B cell (primary cell): ENCODE results near the gene CLEC1A. TPM values are rescaled to one million over a fixed set of nuclear protein-coding genes. Genes with fewer than 3 reads are reported as not detected.

Experiments used
- ATAC-seq: fragments of 200-7000 bp; cut with Tn5 transposase; one replicate; pipeline ENCODE4 v1.10.0; 2021; ENCODE audit warnings: low read depth, mild to moderate bottlenecking, moderate number of reproducible peaks, moderate library complexity
- CTCF ChIA-PET: fragments of 350-600 bp; sonication (Branson Sonifier 250); formaldehyde crosslinking; loops from one replicate; lab custom pipeline; 2021; ENCODE audit warnings: antibody characterized with exemption, inconsistent platforms; lab: Charles Lee
- POLR2A ChIA-PET: fragments of 350-600 bp; sonication (Branson Sonifier 250); formaldehyde crosslinking; loops from one replicate; lab custom pipeline; 2021; ENCODE audit warnings: antibody characterized with exemption; lab: Charles Lee
- DNase-seq: peaks from one replicate; pipeline ENCODE4 v3.0.0; 2013
- H2AFZ ChIP-seq: 2 replicates; pipeline ENCODE4 v1.6.1; 2012; ENCODE audit warnings: mild to moderate bottlenecking, low read depth, low read length; ENCODE audit not compliant: insufficient read depth, poor library complexity, severe bottlenecking
- H3K27ac ChIP-seq, 2 donors: 1 replicate in 1 of 2; 2 replicates in 1 of 2; pipeline ENCODE4 v1.5.1; 2012 to 2013; ENCODE audit warnings: low read length in 2 of 2, mild to moderate bottlenecking in 2 of 2, moderate library complexity in 1 of 2
- H3K27me3 ChIP-seq, 4 experiments: fragments of 200-600 bp in 1 of 4; sonication (generic) in 1 of 4; replicated peaks in 1 of 4; 1 replicate in 2 of 4; 2 replicates in 2 of 4; pipeline versions ENCODE4 v1.6.1 to v1.7.0; 2013 to 2016; ENCODE audit warnings: low read length in 3 of 4, mild to moderate bottlenecking in 2 of 4, mixed read lengths in 1 of 4, moderate library complexity in 1 of 4; ENCODE audit not compliant: insufficient read depth in 4 of 4, control insufficient read depth in 3 of 4; ENCODE audit errors: control extremely low read depth in 1 of 4
- H3K36me3 ChIP-seq, 2 experiments: replicated peaks in 1 of 2; 1 replicate in 1 of 2; 2 replicates in 1 of 2; pipeline versions ENCODE4 v1.6.1 to v1.7.1; 2013; ENCODE audit warnings: low read length in 1 of 2; ENCODE audit not compliant: insufficient read depth in 2 of 2, control insufficient read depth in 1 of 2; ENCODE audit errors: control extremely low read depth in 1 of 2, extremely low read depth in 1 of 2
- H3K4me1 ChIP-seq, 2 donors: fragments of 200-600 bp in 1 of 2; sonication (generic) in 1 of 2; 1 replicate in 1 of 2; 2 replicates in 1 of 2; pipeline versions ENCODE4 v1.5.1 to v1.6.1; 2013 to 2017; ENCODE audit warnings: low read length in 2 of 2; ENCODE audit not compliant: control insufficient read depth in 2 of 2, insufficient read depth in 2 of 2
- H3K4me2 ChIP-seq: replicated peaks from 2 replicates; pipeline ENCODE3; 2012; ENCODE audit warnings: mild to moderate bottlenecking, low read depth, low read length; ENCODE audit not compliant: poor library complexity, severe bottlenecking
- H3K4me3 ChIP-seq, 5 experiments: fragments of 200-600 bp in 1 of 5; sonication (generic) in 1 of 5; 1 replicate in 3 of 5; 2 replicates in 2 of 5; pipeline versions ENCODE4 v1.5.1 to v1.7.0; 2011 to 2016; ENCODE audit warnings: low read length in 4 of 5, mild to moderate bottlenecking in 4 of 5, low read depth in 2 of 5, control low read depth in 1 of 5, moderate library complexity in 1 of 5; ENCODE audit not compliant: insufficient read depth in 1 of 5; ENCODE audit errors: control extremely low read depth in 1 of 5, extremely low read depth in 1 of 5
- H3K79me2 ChIP-seq: fragments of 200-600 bp; sonication (generic); one replicate; pipeline ENCODE4 v1.6.0; 2016; ENCODE audit warnings: low read length; ENCODE audit not compliant: control insufficient read depth, insufficient read depth
- H3K9ac ChIP-seq: fragments of 200-600 bp; sonication (generic); 2 replicates; pipeline ENCODE4 v1.6.1; 2017; ENCODE audit warnings: mild to moderate bottlenecking, low read length, moderate library complexity
- H3K9me3 ChIP-seq, 3 donors: one replicate each; pipeline versions ENCODE4 v1.6.1 to v1.7.1; 2013; ENCODE audit warnings: low read length in 2 of 3; ENCODE audit not compliant: control insufficient read depth in 2 of 3, insufficient read depth in 1 of 3; ENCODE audit errors: control extremely low read depth in 1 of 3
- H4K20me1 ChIP-seq: 2 replicates; pipeline ENCODE4 v1.6.0; 2012; ENCODE audit warnings: mild to moderate bottlenecking, low read length; ENCODE audit not compliant: insufficient read depth, control insufficient read depth, poor library complexity, severe bottlenecking
- H3K27ac Mint-ChIP-seq: one replicate; pipeline ENCODE4 v1.8.0; 2021; ENCODE audit warnings: mixed read lengths
- H3K27me3 Mint-ChIP-seq: one replicate; pipeline ENCODE4 v1.8.0; 2021; ENCODE audit warnings: mixed read lengths
- H3K4me1 Mint-ChIP-seq: one replicate; pipeline ENCODE4 v1.8.0; 2021; ENCODE audit warnings: mixed read lengths
- H3K4me3 Mint-ChIP-seq: one replicate; pipeline ENCODE4 v1.8.0; 2021; ENCODE audit warnings: mixed read lengths
- H3K9me3 Mint-ChIP-seq: one replicate; pipeline ENCODE4 v1.8.0; 2022; ENCODE audit warnings: mixed read lengths; ENCODE audit not compliant: insufficient read depth
- EZH2 ChIP-seq: IDR thresholded peaks from 2 replicates; pipeline ENCODE4 v1.6.1; 2012; ENCODE audit warnings: borderline replicate concordance, low read depth, mild to moderate bottlenecking, moderate library complexity, low read length; ENCODE audit not compliant: insufficient read depth, poor library complexity, severe bottlenecking
- WGBS: methylation state at CpG from one replicate; pipeline ENCODE4 v1.1.5; 2013; ENCODE audit warnings: missing lambda C conversion rate; ENCODE audit not compliant: insufficient coverage; 5-methylcytosine and 5-hydroxymethylcytosine counted together
- intact Hi-C: fragments of 100-400 bp; cut with micrococcal nuclease; formaldehyde crosslinking; loops from one replicate; pipeline ENCODE4 v1.10.0; 2022
- polyA plus RNA-seq: library from polyadenylated mRNA; depleted of rRNA; stranded (reverse); fragments of >200 nt; gene quantifications from 2 replicates; pipeline ENCODE4 v1.2.3, GENCODE V29; 2012
- total RNA-seq, 2 donors: library from RNA; stranded (reverse); fragments of 120-200 nt in 1 of 2; gene quantifications; 1 replicate in 1 of 2; 2 replicates in 1 of 2; pipeline versions ENCODE4 v1.2.3 to v1.2.4, GENCODE V29; 2013 to 2022
- TF ChIP-seq, protein P1 (sequence below): fragments of 200-600 bp; IDR thresholded peaks from one replicate; pipeline ENCODE4 v1.8.0; 2022; ENCODE audit warnings: antibody characterized with exemption, mild to moderate bottlenecking

CLEC1A gene
- total and polyA plus RNA-seq, 2 donors (not counting 1 experiment from before 2014, with no cell fraction given): 0.10 TPM; not detected in 1

GRCh38 chr12:10031771-10032175 lies 67.0 kb downstream of the CLEC1A start:
- no peaks in the 10 kb centered on the region for H3K9me3 ChIP-seq
- Mint-ChIP-seq H3K27ac (no peak overlapping the region), H3K27me3 (peaks cover 53% of the 10 kb centered on the region), H3K9me3 (no peaks in the 10 kb centered on the region), H3K4me1 (no peaks in the 10 kb centered on the region), H3K4me3 (no peak overlapping the region)
- no peaks in the 10 kb centered on the region for H3K4me1 ChIP-seq
- TF ChIP-seq EZH2: no peak
- TF ChIP-seq, protein P1, sequence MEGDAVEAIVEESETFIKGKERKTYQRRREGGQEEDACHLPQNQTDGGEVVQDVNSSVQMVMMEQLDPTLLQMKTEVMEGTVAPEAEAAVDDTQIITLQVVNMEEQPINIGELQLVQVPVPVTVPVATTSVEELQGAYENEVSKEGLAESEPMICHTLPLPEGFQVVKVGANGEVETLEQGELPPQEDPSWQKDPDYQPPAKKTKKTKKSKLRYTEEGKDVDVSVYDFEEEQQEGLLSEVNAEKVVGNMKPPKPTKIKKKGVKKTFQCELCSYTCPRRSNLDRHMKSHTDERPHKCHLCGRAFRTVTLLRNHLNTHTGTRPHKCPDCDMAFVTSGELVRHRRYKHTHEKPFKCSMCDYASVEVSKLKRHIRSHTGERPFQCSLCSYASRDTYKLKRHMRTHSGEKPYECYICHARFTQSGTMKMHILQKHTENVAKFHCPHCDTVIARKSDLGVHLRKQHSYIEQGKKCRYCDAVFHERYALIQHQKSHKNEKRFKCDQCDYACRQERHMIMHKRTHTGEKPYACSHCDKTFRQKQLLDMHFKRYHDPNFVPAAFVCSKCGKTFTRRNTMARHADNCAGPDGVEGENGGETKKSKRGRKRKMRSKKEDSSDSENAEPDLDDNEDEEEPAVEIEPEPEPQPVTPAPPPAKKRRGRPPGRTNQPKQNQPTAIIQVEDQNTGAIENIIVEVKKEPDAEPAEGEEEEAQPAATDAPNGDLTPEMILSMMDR: no peak
- no peak overlapping the region for H3K27ac ChIP-seq
- intact Hi-C loops: loop anchor here (10.0 kb wide), 2 partner anchors 93 to 163 kb away; no protein-coding TSS in a partner anchor
- H3K36me3 ChIP-seq: no peaks in the 10 kb centered on the region
- ATAC-seq (no peak), DNase-seq (no peak)
- whole genome bisulfite sequencing: 86% methylated on average over 4 of the region's 5 CpGs
- ChIA-PET CTCF (interaction anchor here (0.9 kb wide), 1 partner anchor 140 kb away, joined by 3 read pairs; the partner anchor contains the start of gene OLR1), POLR2A (no interaction called here)
- no peak overlapping the region for H3K4me3 ChIP-seq
- H2AFZ ChIP-seq: no peak overlapping the region
- H3K79me2 ChIP-seq: no peaks in the 10 kb centered on the region
- H4K20me1 ChIP-seq: no peaks in the 10 kb centered on the region
- peaks cover 0 to 3% (median 0%) of the 10 kb centered on the region in 4 experiments for H3K27me3 ChIP-seq
- H3K4me2 ChIP-seq: no peak overlapping the region
- no peak overlapping the region for H3K9ac ChIP-seq

DNA sequence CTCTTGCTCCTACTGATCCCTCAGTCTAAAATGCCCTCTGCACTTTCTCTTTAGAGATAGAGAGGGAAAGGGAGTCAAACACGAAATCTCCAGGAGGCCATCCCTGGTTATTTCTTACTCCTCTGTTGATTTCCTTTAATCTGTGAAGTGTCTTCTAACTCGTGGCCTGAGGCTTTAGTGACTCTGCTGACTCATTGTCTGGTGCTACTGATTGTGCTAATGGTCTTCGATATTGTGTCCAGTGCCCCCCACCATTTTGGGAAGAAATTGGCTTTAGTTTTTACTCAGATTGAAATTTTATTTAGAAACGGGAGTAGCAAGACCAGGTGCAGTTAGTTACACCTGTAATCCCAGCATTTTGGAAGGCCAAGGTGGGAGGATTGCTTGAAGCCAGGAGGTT lies 67.5 kb downstream of the CLEC1A start:
- peaks cover 0 to 3% (median 0%) of the 10 kb centered on the region in 4 experiments for H3K27me3 ChIP-seq
- H3K27ac Mint-ChIP-seq: no peak overlapping the region
- H3K27ac ChIP-seq: no peak overlapping the region
- no peaks in the 10 kb centered on the region for H3K4me1 Mint-ChIP-seq
- peaks cover under 1% of the 10 kb centered on the region for H3K9me3 Mint-ChIP-seq
- H3K36me3 ChIP-seq: no peaks in the 10 kb centered on the region
- H3K9me3 ChIP-seq: no peaks in the 10 kb centered on the region
- H3K79me2 ChIP-seq: no peaks in the 10 kb centered on the region
- no peak overlapping the region for H3K4me3 ChIP-seq
- TF ChIP-seq EZH2: no peak
- TF ChIP-seq, protein P1: no peak
- H3K4me3 Mint-ChIP-seq: no peak overlapping the region
- no peaks in the 10 kb centered on the region for H4K20me1 ChIP-seq
- DNase-seq: no peak
- H3K27me3 Mint-ChIP-seq: peaks cover 50% of the 10 kb centered on the region
- CTCF ChIA-PET: interaction anchor here (0.9 kb wide), 1 partner anchor 141 kb away, joined by 3 read pairs; the partner anchor contains the start of gene OLR1
- intact Hi-C loops: loop anchor here (10.0 kb wide), 2 partner anchors 93 to 163 kb away; no protein-coding TSS in a partner anchor
- H3K4me2 ChIP-seq: no peak overlapping the region
- ATAC-seq: no peak
- POLR2A ChIA-PET: no interaction called here
- no peak overlapping the region for H3K9ac ChIP-seq
- WGBS: 33% methylated on average over 2 of the region's 4 CpGs
- no peaks in the 10 kb centered on the region for H3K4me1 ChIP-seq
- no peak overlapping the region for H2AFZ ChIP-seq
